ES-I3 (cell line): ENCODE data around the gene CAMKK2.

Source experiments
- H3K36me3 ChIP-seq: 2 replicates; pipeline ENCODE4 v1.6.1; 2013; ENCODE audit warnings: mild to moderate bottlenecking, low read length, control low read depth, moderate library complexity; ENCODE audit not compliant: insufficient read depth
- H3K4me1 ChIP-seq: 2 replicates; pipeline ENCODE4 v1.6.1; 2013; ENCODE audit warnings: mild to moderate bottlenecking, control low read depth, low read length; ENCODE audit not compliant: insufficient read depth
- H3K9ac ChIP-seq: 2 replicates; pipeline ENCODE4 v1.6.1; 2013; ENCODE audit warnings: low read depth, mild to moderate bottlenecking, low read length, moderate library complexity
- H3K9me3 ChIP-seq: 2 replicates; pipeline ENCODE4 v1.6.1; 2013; ENCODE audit warnings: mild to moderate bottlenecking, low read length, moderate library complexity; ENCODE audit not compliant: control insufficient read depth, insufficient read depth

The CAMKK2 gene

DNA sequence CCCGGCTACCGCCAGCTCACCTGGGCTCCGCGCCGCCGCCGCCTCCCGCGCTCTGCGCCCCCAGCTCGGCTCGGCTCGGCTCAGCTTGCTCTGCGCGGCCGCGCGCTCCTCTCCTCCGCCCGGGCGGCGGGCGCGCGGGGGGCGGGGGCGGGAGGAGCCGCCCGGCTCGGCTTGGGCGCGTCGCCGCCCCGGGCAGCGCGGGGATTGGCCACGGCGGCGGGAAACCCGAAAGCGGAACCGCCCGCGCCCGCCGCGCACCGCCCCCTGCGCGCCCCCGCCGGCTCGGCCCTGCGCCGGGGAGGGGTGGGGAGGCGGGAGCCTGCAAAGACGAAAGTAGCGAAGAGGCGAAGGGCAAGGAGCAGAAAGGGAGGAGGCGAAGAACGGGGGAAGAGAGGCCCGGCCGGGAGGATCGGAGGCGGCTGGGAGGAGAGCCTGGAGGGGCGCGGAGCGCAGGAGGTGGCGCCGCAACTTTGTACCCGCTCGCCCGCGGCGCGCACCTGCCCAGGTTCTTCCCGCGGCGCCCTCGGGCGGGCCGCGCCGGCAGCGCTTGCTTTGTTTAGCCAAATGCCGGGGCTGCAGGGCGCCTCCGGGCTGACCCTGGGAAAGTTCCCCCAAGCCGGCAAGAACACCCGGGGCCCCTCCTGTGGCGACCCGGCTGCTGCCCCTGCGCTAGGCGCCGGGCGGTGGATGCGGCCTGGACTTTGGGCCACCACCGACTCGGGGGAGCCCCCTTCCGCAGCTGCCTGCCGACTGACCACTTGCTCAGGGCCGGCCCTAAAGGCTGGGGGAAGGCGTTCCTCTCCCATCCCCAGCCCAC is at the start of gene CAMKK2:
TSS of gene CAMKK2 (minus strand) at position 92 of the 817 bp plus-strand sequence. CDS start 22,183 bp downstream, outside the sequence.
- Histone ChIP-seq H3K9ac (peak within 1 kb of the TSS; percentile 91), H3K4me1 (no peaks in the 10 kb centered on the region; the same call in 1 of the 2 replicates), H3K9me3 (no peaks in the 10 kb centered on the region), H3K36me3 (no peaks in the 10 kb centered on the region)

DNA sequence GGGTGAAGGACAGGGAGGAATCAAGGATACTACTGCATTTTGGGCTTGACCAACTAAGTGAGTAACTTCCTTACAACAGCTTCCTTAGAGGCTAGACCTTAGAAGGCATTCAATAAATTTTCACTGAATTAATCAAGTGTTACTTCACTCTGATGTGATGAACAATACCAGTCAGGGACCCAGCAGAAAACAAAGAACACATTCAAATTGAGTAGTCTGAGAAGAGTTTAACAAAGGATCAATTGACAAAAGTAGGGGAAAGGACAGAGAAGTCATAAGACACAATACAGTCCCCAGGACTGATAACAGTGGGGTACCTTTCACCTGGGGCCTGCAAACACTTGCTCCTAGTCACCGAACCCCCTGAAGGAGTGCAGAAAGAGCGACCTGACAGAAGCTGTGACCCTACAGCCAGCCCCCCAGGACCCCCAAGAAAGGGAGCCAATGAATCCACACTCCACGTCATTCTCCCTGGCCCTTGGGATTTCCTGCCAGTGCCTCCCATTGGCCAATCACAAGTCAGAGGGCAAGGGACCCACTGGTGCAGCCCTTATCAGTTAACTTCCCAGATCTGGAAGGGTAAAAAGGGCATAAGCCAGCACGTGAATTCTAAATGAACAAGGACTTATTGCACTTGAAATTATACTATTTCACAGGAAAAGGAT is 48.8 kb upstream of the CAMKK2 start:
- H3K9ac ChIP-seq = no peak overlapping the region
- H3K4me1 ChIP-seq = no peaks in the 10 kb centered on the region
- no peaks in the 10 kb centered on the region for H3K9me3 ChIP-seq
- H3K36me3 ChIP-seq = peaks cover 15% of the 10 kb centered on the region

DNA sequence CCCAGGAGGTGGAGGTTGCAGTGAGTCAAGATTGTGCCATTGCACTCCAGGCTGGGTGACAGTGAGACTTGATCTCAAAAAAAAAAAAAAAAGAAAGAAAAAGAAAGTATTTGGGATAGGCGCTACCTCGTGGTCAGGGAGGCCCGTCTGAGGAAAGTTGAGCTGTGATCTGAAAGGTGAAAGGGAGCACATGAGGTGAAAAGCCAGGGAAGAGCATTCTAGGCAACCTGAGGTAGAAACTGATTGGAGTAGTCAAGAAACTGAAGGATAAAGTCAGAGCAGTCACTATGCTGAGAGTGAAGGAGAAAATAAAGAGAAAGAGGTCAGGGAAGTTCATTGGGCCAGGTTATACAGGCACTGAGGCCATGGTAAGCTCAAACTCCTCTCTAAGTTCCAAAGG is 48.0 kb upstream of the CAMKK2 start:
- Histone ChIP-seq H3K4me1 (no peaks in the 10 kb centered on the region), H3K9me3 (no peaks in the 10 kb centered on the region), H3K9ac (no peak overlapping the region), H3K36me3 (peaks cover 15% of the 10 kb centered on the region)

DNA sequence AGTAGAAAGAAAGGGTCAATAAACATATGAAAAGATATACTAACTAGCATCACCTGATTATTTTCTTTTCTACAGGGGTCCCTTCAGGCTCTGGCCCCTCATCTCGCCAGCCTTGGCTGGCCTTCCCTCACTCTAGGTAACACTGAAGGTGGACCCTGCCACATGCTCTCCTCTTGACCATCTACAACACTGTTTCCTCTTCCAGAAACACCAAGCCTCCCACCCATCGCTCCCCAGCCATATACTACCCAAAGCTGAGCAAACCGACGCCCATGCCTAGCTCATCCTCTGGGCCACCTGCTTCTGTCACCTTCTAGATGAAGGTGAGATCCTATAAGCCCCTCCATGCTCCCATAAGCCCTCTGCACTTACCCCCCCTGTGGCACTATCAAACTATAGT is 40.9 kb upstream of the CAMKK2 start:
- Histone ChIP-seq H3K36me3 (peaks cover 26% of the 10 kb centered on the region), H3K9ac (no peak overlapping the region), H3K4me1 (no peaks in the 10 kb centered on the region), H3K9me3 (no peaks in the 10 kb centered on the region)

DNA sequence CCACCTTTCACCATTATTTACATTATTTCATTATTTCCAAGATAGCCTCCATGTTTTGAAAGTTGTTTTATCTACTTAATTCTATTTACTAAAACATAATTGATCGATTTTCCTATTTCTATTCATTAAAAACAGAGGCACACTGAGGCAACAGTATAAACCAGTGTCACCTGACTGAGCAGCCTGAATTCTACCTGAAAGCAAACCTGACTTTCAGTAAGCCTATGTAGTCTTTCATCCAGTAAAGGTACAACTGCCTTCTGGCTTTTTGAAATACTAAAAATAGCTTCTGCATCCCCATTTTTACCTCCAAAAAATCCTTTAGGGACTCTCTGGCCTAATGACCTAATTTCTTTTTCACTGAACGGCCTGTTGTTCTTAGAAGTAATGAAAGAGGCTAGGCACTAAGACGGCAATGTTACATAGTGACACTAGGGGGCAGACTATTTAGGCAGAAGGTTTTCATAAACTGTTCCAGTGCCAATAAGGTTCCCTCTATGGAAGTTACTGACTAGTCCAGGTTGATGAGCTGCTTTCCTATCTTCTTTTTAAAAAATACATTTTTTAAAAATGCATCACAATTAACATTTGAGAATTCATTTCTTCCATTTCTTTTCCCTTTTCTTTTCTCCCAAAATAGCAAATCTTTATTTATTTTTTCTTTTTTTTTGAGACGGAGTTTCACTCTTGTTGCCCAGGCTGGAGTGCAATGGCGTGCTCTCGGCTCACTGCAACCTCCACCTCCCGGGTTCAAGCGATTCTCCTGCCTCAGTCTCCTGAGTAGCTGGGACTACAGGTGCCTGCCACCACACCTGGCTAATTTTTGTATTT is 38.2 kb upstream of the CAMKK2 start:
- Histone ChIP-seq H3K9ac (no peak overlapping the region), H3K36me3 (peaks cover 31% of the 10 kb centered on the region), H3K9me3 (no peaks in the 10 kb centered on the region), H3K4me1 (no peaks in the 10 kb centered on the region)

DNA sequence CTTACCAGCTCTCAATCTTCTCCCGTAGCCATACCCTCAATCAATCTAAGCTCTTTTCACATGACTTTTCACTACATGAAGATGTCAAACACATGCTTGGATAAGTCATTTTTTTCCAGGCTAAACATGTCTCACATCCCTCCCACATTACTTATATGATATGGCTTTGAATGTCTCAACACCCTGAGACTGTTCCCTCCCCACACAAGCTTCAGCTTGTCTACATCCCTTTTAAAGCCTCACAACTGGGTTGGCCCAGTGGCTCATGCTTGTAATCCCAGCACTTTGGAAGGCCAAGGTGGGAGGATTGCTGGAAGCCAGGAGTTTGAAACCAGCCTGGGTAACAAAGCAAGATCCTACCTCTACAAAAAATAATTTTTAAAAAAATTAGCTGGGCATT is 37.2 kb upstream of the CAMKK2 start:
- Histone ChIP-seq H3K36me3 (peaks cover 29% of the 10 kb centered on the region), H3K4me1 (no peaks in the 10 kb centered on the region), H3K9ac (no peak overlapping the region), H3K9me3 (no peaks in the 10 kb centered on the region)

DNA sequence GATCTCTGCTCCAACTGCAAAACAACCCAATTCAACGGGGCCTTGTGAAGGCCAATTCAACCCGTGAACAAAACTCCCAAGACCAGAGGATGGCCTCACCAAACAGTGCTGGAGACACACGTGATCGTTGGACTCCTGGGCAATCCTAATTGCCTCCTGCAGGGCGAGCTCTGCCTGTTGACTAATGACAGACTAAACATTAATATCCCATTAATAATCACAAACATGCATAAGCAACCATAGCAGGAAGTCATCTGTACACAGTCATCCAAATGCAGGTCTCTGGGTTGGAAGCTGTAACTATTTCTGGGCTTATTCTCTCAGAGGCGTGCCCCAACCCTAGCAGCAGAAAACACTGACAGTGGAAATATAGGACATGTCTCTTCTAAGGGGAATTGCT is 34.7 kb upstream of the CAMKK2 start:
- no peak overlapping the region for H3K9ac ChIP-seq
- no peaks in the 10 kb centered on the region for H3K4me1 ChIP-seq
- no peaks in the 10 kb centered on the region for H3K9me3 ChIP-seq
- peaks cover 47% of the 10 kb centered on the region for H3K36me3 ChIP-seq

DNA sequence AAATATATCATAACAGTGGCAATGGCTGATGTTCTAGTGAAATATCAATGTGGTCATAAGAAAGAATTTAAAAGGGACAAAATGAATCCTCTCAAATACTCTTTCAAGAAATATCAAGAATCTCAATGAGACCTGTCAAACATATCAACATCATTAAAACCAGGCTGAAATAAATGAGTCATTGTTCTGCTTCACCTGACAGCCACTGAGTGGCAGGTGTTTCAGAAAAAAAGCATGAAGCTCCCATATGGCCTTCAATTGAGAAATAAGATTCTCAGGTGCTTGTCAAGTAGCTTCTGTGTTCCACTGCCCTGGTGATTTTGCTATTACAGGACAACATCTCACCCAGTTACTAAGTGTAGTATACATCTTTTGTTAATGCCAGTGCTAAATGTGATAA is 34.2 kb upstream of the CAMKK2 start:
- Histone ChIP-seq H3K9me3 (no peaks in the 10 kb centered on the region), H3K36me3 (peaks cover 49% of the 10 kb centered on the region), H3K9ac (no peak overlapping the region), H3K4me1 (no peaks in the 10 kb centered on the region)

DNA sequence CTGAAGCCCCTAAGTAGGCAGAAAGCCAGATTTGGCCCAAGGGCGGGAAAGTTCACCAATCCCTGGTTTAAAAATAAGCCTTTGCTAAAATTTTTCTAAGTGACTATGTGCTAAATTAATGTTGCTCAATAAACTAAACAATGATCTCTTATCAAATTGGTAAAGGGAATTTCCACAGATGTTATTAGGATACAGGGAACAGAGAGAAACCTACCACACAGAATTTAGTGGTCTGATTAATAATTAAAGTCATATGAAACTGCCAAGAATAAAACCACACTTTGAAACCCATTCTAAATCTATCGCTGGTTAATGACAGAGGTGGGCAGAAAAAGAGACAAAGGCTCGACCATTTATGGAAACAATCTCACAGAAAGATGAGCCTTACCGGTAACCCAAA is 33.7 kb upstream of the CAMKK2 start:
- no peaks in the 10 kb centered on the region for H3K4me1 ChIP-seq
- H3K9ac ChIP-seq = no peak overlapping the region
- H3K36me3 ChIP-seq = peaks cover 49% of the 10 kb centered on the region
- H3K9me3 ChIP-seq = no peaks in the 10 kb centered on the region

DNA sequence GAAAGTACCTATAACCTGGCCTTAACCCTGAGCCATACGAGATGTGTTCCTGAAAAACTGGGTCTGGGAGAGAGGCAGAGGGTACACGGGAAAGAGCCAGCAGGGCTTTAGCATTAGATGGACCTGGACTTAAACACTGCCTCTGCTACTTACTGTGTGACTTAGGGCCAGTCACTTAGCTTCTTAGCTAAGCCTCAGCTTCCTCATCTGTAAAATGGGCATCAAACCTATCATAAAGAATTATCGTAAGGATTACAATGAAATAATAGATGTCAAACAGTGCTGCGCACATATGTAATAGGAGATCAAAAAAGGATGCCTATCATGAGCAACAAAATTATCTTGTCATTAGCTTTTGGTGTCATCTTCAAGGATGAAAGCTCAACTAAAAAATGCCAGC is 32.1 kb upstream of the CAMKK2 start:
- Histone ChIP-seq H3K4me1 (no peaks in the 10 kb centered on the region), H3K36me3 (peaks cover 37% of the 10 kb centered on the region), H3K9ac (no peak overlapping the region), H3K9me3 (no peaks in the 10 kb centered on the region)

DNA sequence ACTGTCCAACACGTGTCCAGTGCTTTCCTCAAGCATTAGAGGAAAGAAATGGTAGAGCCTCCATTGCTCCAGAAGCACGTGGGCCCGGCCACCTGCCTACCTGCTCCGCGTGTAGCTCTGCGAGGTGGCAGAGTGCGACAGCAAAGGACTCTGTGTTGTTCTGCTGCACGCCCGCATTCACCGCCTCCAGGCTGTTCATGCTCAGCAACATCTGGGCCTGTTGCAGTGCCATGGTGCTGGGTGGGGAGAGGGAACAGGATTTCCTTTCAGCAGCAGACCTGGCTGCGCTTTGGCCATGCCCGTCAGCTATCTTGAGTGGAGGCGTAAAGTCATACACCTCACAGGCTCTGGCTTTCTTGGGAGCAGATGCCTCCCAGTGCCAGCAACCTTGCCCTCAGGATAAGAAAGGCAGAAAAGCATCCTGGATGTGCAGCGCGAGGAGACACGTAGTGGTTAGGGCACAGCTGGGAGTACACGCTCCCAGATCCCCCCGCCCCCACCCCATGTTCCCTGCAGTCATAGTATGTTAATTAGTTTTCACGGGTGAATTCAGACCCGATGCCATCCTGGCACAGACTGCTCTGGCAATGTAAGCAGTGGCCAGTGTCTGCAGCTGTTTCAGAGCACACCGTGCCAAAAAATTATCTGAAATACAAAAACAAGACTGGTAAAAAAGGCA is 30.6 kb upstream of the CAMKK2 start:
- H3K9ac ChIP-seq = no peak overlapping the region
- H3K36me3 ChIP-seq = peaks cover 32% of the 10 kb centered on the region
- no peaks in the 10 kb centered on the region for H3K4me1 ChIP-seq
- H3K9me3 ChIP-seq = no peaks in the 10 kb centered on the region

DNA sequence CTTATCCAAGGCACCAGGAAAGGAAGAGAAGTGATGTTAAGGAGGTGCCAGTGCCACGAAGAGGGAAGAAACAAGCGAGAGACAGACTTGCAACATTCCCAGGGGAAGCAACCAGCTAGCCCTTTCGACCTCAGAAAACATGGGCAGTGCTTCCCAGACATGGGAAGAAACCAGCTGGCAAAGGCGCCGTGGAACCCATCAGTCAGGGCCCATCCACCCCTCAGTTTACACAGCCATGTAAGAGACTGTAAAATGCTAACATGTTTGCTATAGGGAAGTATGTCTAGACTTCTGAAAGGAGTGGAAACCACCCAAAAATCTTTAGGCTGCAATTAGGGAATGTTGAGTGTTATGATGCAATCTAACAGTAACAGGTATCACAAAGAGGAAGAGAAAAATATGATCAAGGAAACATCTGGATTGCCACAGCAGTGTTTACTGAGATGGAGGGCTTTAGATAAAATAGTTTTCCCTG is 29.4 kb upstream of the CAMKK2 start:
- Histone ChIP-seq H3K4me1 (no peaks in the 10 kb centered on the region), H3K9me3 (no peaks in the 10 kb centered on the region), H3K9ac (no peak overlapping the region), H3K36me3 (peaks cover 28% of the 10 kb centered on the region)

DNA sequence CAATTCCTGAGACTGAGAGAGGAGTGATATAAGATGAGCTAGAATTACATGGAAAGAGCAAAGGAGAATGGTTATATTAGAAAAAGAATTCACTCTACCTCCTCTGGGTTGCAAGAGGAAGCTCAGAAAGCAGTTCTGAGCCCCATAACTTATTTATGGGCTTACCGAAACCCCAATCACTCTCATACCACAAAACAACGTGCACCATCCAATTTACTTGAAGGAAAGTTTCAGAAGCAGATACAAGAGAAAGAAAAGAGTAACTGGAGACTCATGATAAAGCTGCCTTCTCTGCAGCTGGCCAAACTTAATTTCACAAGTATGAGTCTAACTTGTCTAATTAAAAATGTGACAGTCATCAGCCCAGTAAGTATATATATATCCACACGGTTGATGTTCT is 27.4 kb upstream of the CAMKK2 start:
- Histone ChIP-seq H3K9ac (no peak overlapping the region), H3K9me3 (no peaks in the 10 kb centered on the region), H3K36me3 (peaks cover 21% of the 10 kb centered on the region; the same call in 1 of the 2 replicates), H3K4me1 (no peaks in the 10 kb centered on the region)

DNA sequence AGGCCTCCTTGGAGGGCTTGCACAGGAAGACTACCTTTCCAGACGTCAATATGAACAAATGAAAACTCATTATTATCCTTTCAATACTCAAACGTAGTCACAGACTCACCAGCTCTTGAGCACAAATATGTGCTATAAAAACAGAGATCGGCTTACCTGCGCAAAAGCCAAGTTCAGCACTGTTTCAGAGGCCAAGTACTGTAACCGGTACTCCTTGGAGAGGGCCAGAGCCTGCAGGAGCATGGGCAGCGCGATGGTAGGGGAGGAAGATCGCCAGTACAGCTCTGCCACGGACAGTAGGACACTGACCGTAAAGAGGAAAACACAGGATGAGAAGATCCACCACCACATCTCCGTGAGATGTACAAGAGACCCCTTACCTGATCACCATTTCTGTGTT is 21.6 kb upstream of the CAMKK2 start:
- H3K4me1 ChIP-seq = no peaks in the 10 kb centered on the region
- no peak overlapping the region for H3K9ac ChIP-seq
- no peaks in the 10 kb centered on the region for H3K9me3 ChIP-seq
- peaks cover 8% of the 10 kb centered on the region; the same call in 1 of the 2 replicates for H3K36me3 ChIP-seq
